Measurements from ENCODE around the gene SMYD3.

DNA sequence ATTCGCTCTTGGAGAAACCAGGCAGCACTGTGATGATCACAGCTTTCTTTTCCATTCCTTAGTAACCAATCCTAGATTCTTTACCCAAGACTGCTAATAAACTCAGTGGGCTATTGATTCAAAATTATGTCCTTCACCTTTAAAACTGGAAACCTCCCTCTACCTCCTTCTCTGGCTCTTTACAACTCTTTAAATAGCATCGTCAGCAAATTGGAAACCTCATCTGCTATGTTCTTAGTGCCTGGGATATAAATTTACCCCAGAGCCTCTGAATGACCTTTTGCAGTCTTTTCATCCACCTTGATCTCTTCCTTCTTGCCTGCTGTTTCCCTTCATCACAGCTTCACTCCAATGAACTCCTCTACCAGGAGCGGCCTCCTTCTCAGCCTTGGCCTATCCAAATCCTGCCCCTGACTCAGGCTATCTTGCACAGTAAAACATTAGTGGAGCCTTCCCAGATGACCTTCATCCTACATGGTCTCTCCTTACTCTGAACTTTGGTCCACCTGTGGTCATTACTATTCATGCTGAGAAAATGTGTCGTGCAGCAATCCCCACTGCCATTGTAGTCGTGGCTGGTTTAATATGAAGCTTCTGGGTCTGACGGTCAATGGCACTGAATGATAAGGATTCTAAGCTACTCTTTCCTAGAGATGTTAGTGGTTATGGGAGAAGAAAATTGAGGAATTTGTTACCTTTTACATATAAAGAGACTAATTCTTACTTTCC is 644.1 kb downstream of the SMYD3 start:
- TF ChIP-seq POLR2A (IDR thresholded peaks at IDR 0.05; ENCODE audit: low read length) = no peak
- TF ChIP-seq GATA1 (IDR thresholded peaks at IDR 0.05; ENCODE audit: low read depth, low read length) = no peak
